ENCODE measurements around the gene RGMA. TPM values are rescaled to one million over a fixed set of nuclear protein-coding genes. Genes with fewer than 3 reads are reported as not detected.

RGMA gene
- total and polyA plus RNA-seq, 7 donors: 1.4 to 58.6 (median 21.8) TPM

DNA sequence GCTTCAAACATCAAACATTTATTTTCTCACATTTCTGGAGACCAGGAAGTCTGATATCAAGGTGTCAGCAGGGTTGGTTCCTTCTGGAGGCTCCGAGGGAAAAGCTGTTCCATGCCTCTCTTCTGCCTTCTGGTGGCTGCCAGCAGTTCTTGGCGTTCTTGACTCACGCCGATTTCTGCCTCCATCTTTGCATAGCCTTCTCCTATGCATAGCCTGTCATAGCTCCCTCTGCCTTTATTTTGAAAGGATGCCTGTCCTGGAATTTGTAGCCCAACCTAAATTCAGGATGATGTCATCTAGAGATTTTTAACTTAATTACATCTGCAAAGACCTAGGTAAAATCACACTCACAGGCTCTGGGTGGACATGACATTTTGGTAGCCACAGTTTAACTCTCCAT is 70.4 kb downstream of the RGMA start:
- peak overlapping the region in 2 of 4 donors; percentile 7 to 17 for H3K27ac ChIP-seq
- peaks cover 38 to 100% (median 57%) of the 10 kb centered on the region in 4 donors for H3K36me3 ChIP-seq
- no peak for DNase-seq
- intact Hi-C loops (cut with DNase I): no loop called here
- peaks cover 0 to 5% (median 0%) of the 10 kb centered on the region in 4 donors for H3K4me1 ChIP-seq
- no peaks in the 10 kb centered on the region for H3K9me3 ChIP-seq
- 84 to 89% methylated on average over 4 of the region's 4 CpGs for WGBS, 2 donors
- no peaks in the 10 kb centered on the region for H3K27me3 ChIP-seq
- H3K4me3 ChIP-seq: no peak overlapping the region
- TF ChIP-seq, protein P1, sequence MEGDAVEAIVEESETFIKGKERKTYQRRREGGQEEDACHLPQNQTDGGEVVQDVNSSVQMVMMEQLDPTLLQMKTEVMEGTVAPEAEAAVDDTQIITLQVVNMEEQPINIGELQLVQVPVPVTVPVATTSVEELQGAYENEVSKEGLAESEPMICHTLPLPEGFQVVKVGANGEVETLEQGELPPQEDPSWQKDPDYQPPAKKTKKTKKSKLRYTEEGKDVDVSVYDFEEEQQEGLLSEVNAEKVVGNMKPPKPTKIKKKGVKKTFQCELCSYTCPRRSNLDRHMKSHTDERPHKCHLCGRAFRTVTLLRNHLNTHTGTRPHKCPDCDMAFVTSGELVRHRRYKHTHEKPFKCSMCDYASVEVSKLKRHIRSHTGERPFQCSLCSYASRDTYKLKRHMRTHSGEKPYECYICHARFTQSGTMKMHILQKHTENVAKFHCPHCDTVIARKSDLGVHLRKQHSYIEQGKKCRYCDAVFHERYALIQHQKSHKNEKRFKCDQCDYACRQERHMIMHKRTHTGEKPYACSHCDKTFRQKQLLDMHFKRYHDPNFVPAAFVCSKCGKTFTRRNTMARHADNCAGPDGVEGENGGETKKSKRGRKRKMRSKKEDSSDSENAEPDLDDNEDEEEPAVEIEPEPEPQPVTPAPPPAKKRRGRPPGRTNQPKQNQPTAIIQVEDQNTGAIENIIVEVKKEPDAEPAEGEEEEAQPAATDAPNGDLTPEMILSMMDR (IDR thresholded peaks at IDR 0.05): peak in 2 of 4 experiments; percentile 11 to 28
- TF ChIP-seq POLR2AphosphoS5 (IDR thresholded peaks at IDR 0.05): no peak

DNA sequence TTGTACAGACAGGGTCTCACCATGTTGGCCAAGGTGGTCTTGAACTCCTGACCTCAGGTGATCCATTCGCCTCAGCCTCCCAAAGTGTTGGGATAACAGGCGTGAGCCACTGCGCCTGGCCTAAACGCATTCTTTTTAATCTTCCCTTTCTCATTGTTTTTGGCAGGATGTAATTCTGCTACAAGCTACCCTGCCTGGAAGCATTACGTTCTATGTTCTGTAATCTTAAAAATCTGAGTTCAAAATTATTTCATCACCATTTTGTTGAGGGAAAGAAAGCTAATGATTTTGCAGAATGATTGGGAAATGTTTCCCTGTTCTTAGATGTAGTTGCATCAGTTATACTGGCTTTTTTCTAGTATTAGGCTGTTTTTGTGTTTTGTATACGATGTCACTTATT is 71.5 kb downstream of the RGMA start:
- TF ChIP-seq, protein P1 (IDR thresholded peaks at IDR 0.05): no peak
- intact Hi-C loops (cut with DNase I): no loop called here
- H3K9me3 ChIP-seq: no peaks in the 10 kb centered on the region
- H3K36me3 ChIP-seq: peaks cover 42 to 100% (median 65%) of the 10 kb centered on the region in 4 donors
- no peak overlapping the region for H3K4me3 ChIP-seq
- DNase-seq: no peak
- no peaks in the 10 kb centered on the region for H3K27me3 ChIP-seq
- H3K4me1 ChIP-seq: peaks cover 0 to 5% (median 0%) of the 10 kb centered on the region in 4 donors
- WGBS, 2 donors: 94 to 95% methylated on average over 6 of the region's 6 CpGs
- no peak overlapping the region for H3K27ac ChIP-seq

DNA sequence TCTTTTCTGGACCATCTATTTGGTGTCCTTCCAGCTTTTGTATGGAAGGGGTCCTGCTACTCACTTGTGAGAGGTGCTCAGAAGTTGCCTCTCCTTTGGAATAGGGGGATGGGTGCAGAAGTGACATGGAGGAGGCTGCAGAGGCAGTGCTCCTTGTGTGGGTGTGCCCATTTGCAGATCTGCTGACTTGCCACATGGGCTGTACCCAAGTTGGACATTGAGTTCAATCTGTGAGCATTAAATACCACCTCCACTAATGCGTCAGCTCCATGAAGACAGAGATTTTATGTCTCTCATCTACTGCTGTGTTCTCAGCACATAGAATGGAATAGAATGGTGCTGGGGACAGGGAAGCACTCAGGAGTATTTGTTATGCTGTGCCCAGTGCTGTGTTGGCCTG is 76.2 kb downstream of the RGMA start:
- Histone ChIP-seq H3K27me3 (no peaks in the 10 kb centered on the region), H3K27ac (no peak overlapping the region), H3K4me1 (no peaks in the 10 kb centered on the region), H3K4me3 (no peak overlapping the region), H3K36me3 (peaks cover 50 to 100% (median 77%) of the 10 kb centered on the region in 4 donors), H3K9me3 (no peaks in the 10 kb centered on the region)
- WGBS, 2 donors: 90 to 96% methylated on average over 1 of the region's 1 CpG
- intact Hi-C loops (cut with DNase I): no loop called here
- TF ChIP-seq EP300 (IDR thresholded peaks at IDR 0.05) (no peak), POLR2AphosphoS5 (IDR thresholded peaks at IDR 0.05) (no peak), POLR2A (IDR thresholded peaks at IDR 0.05) (no peak)
- TF ChIP-seq, protein P1 (IDR thresholded peaks at IDR 0.05): no peak
- no peak for DNase-seq

DNA sequence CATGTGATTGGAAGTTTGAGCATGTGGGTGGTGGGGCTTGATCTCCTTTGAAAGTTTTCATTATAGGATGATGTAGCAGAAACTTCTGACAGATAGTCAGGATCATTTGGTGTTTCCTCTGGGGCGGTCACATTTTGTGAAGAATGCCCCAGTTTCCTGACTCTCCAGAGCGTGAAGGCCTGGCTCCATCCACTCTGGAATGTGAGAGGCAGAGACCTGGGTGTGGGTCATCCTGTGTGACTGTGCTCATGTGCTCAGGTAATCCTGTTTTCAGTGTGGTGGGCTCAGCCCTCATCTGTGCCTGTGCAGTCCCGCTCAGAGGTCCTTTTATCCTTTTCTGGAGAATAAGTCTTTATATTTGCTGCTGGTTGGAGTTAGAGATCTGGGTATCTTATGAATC is 81.0 kb downstream of the RGMA start:
- 97 to 99% methylated on average over 3 of the region's 3 CpGs for WGBS, 2 donors
- intact Hi-C loops (cut with DNase I): no loop called here
- H3K9me3 ChIP-seq: no peaks in the 10 kb centered on the region
- DNase-seq: no peak
- H3K36me3 ChIP-seq: peaks cover 27 to 99% (median 65%) of the 10 kb centered on the region in 4 donors
- H3K27me3 ChIP-seq: no peaks in the 10 kb centered on the region
- no peaks in the 10 kb centered on the region for H3K4me1 ChIP-seq
- TF ChIP-seq POLR2AphosphoS5 (IDR thresholded peaks at IDR 0.05) (no peak), POLR2A (IDR thresholded peaks at IDR 0.05) (no peak), EP300 (IDR thresholded peaks at IDR 0.05) (no peak)
- TF ChIP-seq, protein P1 (IDR thresholded peaks at IDR 0.05): no peak
- no peak overlapping the region for H3K27ac ChIP-seq
- no peak overlapping the region for H3K4me3 ChIP-seq

DNA sequence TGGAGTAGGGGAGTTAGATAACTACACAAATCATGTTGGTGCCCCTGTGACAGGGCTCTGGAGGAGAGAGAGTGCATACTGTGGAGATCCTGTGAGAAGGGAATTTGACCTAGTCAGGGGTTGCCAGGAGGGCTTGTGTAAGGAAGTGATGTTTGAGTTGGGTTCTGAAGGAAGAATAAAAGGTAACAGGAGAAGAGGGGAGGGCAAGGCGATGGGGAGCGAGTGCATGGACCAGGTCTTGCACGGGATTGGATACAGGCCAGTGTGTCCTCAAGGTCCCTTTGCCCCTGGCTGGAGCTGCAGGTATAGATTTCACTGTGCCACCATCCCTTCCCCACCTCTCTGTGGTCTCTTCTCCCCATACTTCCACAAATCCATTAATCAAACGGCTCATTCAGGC is 83.9 kb downstream of the RGMA start:
- Histone ChIP-seq H3K9me3 (no peaks in the 10 kb centered on the region), H3K27ac (no peak overlapping the region), H3K4me1 (no peaks in the 10 kb centered on the region), H3K27me3 (no peaks in the 10 kb centered on the region), H3K4me3 (no peak overlapping the region), H3K36me3 (peaks cover 4 to 99% (median 67%) of the 10 kb centered on the region in 4 donors)
- 85 to 93% methylated on average over 4 of the region's 4 CpGs for WGBS, 2 donors
- intact Hi-C loops (cut with DNase I): no loop called here
- DNase-seq: no peak
- TF ChIP-seq POLR2A (IDR thresholded peaks at IDR 0.05) (no peak), EP300 (IDR thresholded peaks at IDR 0.05) (no peak), POLR2AphosphoS5 (IDR thresholded peaks at IDR 0.05) (no peak)
- TF ChIP-seq, protein P1 (IDR thresholded peaks at IDR 0.05): no peak
